ENCODE measurements around the gene CCNT2.

CCNT2 gene

DNA sequence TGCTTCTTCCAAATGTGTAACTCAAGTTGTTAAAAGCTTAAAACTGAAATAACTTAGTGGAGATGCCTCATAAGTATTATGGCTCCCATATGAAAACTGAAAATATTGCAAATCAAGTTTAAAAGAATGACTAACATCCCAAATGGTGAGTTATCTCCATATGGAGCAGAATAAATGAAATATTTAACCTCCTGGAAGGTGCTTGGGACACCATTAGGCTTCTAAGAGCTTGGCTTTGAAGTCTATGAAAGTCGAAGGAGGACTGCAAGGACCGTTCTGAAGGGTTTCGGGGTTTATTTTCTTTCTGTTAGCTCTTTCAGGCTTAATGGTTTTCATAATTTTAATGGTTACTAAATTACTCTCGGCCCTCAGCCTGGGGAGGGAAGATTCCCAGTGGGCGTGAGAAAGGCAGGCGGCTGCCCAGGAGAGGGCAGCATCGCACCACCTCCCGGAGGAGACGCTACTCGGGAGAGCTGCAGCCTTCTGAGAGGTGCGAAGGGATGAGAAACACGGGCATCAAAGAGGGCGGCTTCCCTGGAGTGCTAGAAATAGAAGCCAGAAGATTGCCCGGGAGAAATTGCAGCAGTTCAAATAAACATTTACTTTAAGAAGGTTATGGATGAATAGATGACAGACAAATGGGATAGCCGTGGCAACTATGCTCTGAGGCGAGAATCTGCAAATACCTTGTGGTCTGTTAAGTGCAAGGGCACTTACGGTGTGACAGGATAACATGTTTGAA is 85.6 kb downstream of the CCNT2 start:
- Histone ChIP-seq H3K4me3 (ENCODE audit: low read depth, low read length) (peak overlapping the region; percentile 54; the same call in 1 of the 2 replicates), H3K27me3 (ENCODE audit: insufficient read depth, low read length) (peaks cover 12% of the 10 kb centered on the region), H3K4me1 (ENCODE audit: control insufficient read depth, insufficient read depth, low read length, unreplicated experiment) (no peaks in the 10 kb centered on the region), H3K36me3 (ENCODE audit: insufficient read depth, low read length) (no peaks in the 10 kb centered on the region), H2AFZ (ENCODE audit: low read length, unreplicated experiment) (peak overlapping the region; percentile 86), H3K79me2 (ENCODE audit: control insufficient read depth, insufficient read depth, low read length, unreplicated experiment) (no peaks in the 10 kb centered on the region), H3K27ac (ENCODE audit: low read depth, low read length) (no peak overlapping the region)

DNA sequence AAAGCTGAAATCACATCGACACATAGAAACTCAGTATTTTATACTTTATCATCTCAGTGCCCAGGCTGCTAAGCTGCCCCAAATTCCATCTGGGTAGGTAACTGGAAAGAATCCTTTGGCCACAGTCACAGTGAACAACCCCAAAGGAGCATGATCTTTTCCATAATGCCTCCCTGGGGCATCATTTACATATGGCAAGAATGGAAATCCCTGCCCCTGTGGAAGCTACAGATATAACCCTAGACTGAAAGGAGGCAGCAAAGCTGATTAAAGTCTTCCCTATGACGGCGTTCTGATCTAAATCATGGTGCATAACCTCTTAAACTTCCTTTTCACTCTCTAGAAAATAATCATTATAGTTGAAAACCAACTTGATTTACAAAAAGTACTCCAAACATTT is 87.1 kb downstream of the CCNT2 start:
- Histone ChIP-seq H3K4me3 (ENCODE audit: low read depth, low read length) (no peak overlapping the region), H2AFZ (ENCODE audit: low read length, unreplicated experiment) (no peak overlapping the region), H3K36me3 (ENCODE audit: insufficient read depth, low read length) (no peaks in the 10 kb centered on the region), H3K27ac (ENCODE audit: low read depth, low read length) (no peak overlapping the region), H3K27me3 (ENCODE audit: insufficient read depth, low read length) (peaks cover 12% of the 10 kb centered on the region), H3K79me2 (ENCODE audit: control insufficient read depth, insufficient read depth, low read length, unreplicated experiment) (no peaks in the 10 kb centered on the region), H3K4me1 (ENCODE audit: control insufficient read depth, insufficient read depth, low read length, unreplicated experiment) (no peaks in the 10 kb centered on the region)

Measured in ACC112 (cell line).